Esophagus squamous epithelium (tissue), 4 donors: Measurements from ENCODE around the gene ISG15.

ENCODE experiments used
- POLR2A ChIP-seq, 4 donors: fragments of 450-650 bp; IDR thresholded peaks; one replicate each; pipeline ENCODE4 v1.6.1; 2017; ENCODE audit warnings: antibody characterized with exemption in 4 of 4, mild to moderate bottlenecking in 4 of 4, moderate library complexity in 3 of 4
- TF ChIP-seq, protein P1 (sequence below), 6 experiments: fragments of 450-650 bp in 4 of 6; fragments of 200-600 bp in 2 of 6; sonication (generic) in 2 of 6; IDR thresholded peaks; one replicate each; pipeline ENCODE4 v1.5.1; 2016 to 2019; ENCODE audit warnings: antibody characterized with exemption in 6 of 6, mild to moderate bottlenecking in 4 of 6, moderate library complexity in 4 of 6

DNA sequence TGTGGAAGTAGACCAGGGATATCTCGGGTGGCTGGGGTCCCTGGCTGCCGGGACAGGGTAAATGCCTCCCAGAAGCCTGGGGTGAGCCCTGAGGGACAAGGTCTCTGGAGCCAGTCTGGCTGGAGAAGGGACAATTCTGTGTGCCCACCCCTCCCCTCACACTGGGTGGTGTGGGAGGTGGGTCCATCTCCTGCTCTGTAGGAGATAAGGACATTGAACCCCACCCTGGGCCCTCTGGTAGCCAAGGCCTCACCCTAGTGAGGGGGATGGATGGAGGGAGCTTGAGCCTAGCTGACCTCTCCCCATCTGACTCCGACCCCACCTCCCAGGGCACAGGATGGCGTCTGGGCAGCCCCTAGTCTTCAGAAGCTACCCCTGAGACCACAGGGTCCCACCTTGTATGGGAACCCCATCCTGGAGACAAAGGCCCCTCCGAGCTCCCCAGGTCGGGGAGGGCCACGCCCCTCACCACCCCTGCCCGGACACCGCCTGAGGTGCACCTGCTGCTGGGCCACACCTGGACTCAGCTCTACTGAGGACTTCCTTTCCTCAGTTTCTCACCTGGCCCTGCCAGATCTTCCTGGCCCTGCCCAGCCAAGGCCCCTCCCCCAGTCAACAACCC is 11.0 kb downstream of the ISG15 start:
- TF ChIP-seq, protein P1, sequence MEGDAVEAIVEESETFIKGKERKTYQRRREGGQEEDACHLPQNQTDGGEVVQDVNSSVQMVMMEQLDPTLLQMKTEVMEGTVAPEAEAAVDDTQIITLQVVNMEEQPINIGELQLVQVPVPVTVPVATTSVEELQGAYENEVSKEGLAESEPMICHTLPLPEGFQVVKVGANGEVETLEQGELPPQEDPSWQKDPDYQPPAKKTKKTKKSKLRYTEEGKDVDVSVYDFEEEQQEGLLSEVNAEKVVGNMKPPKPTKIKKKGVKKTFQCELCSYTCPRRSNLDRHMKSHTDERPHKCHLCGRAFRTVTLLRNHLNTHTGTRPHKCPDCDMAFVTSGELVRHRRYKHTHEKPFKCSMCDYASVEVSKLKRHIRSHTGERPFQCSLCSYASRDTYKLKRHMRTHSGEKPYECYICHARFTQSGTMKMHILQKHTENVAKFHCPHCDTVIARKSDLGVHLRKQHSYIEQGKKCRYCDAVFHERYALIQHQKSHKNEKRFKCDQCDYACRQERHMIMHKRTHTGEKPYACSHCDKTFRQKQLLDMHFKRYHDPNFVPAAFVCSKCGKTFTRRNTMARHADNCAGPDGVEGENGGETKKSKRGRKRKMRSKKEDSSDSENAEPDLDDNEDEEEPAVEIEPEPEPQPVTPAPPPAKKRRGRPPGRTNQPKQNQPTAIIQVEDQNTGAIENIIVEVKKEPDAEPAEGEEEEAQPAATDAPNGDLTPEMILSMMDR (IDR thresholded peaks at IDR 0.05), result no peak
- no peak for TF ChIP-seq POLR2A (IDR thresholded peaks at IDR 0.05)
